ENCODE data around the gene HMHB1. TPM values are rescaled to one million over a fixed set of nuclear protein-coding genes. Genes with fewer than 3 reads are reported as not detected.
A peak's percentile ranks its signal among the peaks of the same experiment; 100 is the strongest.

The HMHB1 gene
- total RNA-seq, 1 experiment from 2014 or later, result not detected

- Mint-ChIP-seq H3K27me3 (ENCODE audit: insufficient read depth, unreplicated experiment) (no peaks in the 10 kb centered on the region), H3K9me3 (ENCODE audit: unreplicated experiment) (no peaks in the 10 kb centered on the region), H3K27ac (ENCODE audit: low read depth, unreplicated experiment) (no peak overlapping the region), H3K4me3 (ENCODE audit: unreplicated experiment) (no peak overlapping the region), H3K4me1 (ENCODE audit: insufficient read depth, unreplicated experiment) (no peaks in the 10 kb centered on the region), H3K36me3 (ENCODE audit: insufficient read depth, unreplicated experiment) (no peaks in the 10 kb centered on the region)
- no TSS peak for BruUV-seq (replicated peaks)
- POLR2A ChIA-PET, result no interaction called here
- no peak for TF ChIP-seq CTCF (IDR thresholded peaks at IDR 0.05; ENCODE audit: unreplicated experiment)
- no peak for DNase-seq (ENCODE audit: unreplicated experiment)
- intact Hi-C loops (cut with micrococcal nuclease), result no loop called here
- CTCF ChIA-PET, result no interaction called here
These were observed 31.0 kb downstream of the HMHB1 start for GRCh38 chr5:143842920-143843319.

- intact Hi-C loops (cut with micrococcal nuclease), result no loop called here
- POLR2A ChIA-PET, result no interaction called here
- H3K4me3 Mint-ChIP-seq (ENCODE audit: unreplicated experiment), result no peak overlapping the region
- no peak for TF ChIP-seq CTCF (IDR thresholded peaks at IDR 0.05; ENCODE audit: unreplicated experiment)
- no peaks in the 10 kb centered on the region for H3K4me1 Mint-ChIP-seq (ENCODE audit: insufficient read depth, unreplicated experiment)
- CTCF ChIA-PET, result no interaction called here
- H3K36me3 Mint-ChIP-seq (ENCODE audit: insufficient read depth, unreplicated experiment), result no peaks in the 10 kb centered on the region
- no peaks in the 10 kb centered on the region for H3K27me3 Mint-ChIP-seq (ENCODE audit: insufficient read depth, unreplicated experiment)
- no peak for DNase-seq (ENCODE audit: unreplicated experiment)
- BruUV-seq (replicated peaks), result no TSS peak
- no peak overlapping the region for H3K27ac Mint-ChIP-seq (ENCODE audit: low read depth, unreplicated experiment)
- no peaks in the 10 kb centered on the region for H3K9me3 Mint-ChIP-seq (ENCODE audit: unreplicated experiment)
These were observed 31.5 kb downstream of the HMHB1 start for GRCh38 chr5:143843461-143843860.

- POLR2A ChIA-PET, result interaction anchor here (0.6 to 2.7 kb wide), 4 partner anchors 11 to 320 kb away, joined by 3 to 12 read pairs (median 3); partner anchors contain the start of genes KCTD16 and YIPF5
These were observed 38.2 kb downstream of the HMHB1 start for GRCh38 chr5:143850050-143850683.

GRCh38 chr5:143851383-143851782, 39.4 kb downstream of the HMHB1 start:
- no TSS peak for BruUV-seq (replicated peaks)
- no peak overlapping the region for H3K4me3 Mint-ChIP-seq (ENCODE audit: unreplicated experiment)
- no peak for DNase-seq (ENCODE audit: unreplicated experiment)
- H3K27me3 Mint-ChIP-seq (ENCODE audit: insufficient read depth, unreplicated experiment), result no peaks in the 10 kb centered on the region
- peaks cover 9% of the 10 kb centered on the region for H3K9me3 Mint-ChIP-seq (ENCODE audit: unreplicated experiment)
- no peak for TF ChIP-seq CTCF (IDR thresholded peaks at IDR 0.05; ENCODE audit: unreplicated experiment)
- intact Hi-C loops (cut with micrococcal nuclease), result no loop called here
- peaks cover 5% of the 10 kb centered on the region for H3K4me1 Mint-ChIP-seq (ENCODE audit: insufficient read depth, unreplicated experiment)
- ChIA-PET CTCF (interaction anchor here (0.5 to 1.4 kb wide), 2 partner anchors 32 to 301 kb away, joined by 3 read pairs; no protein-coding TSS in a partner anchor), POLR2A (interaction anchor here (0.9 kb wide), 1 partner anchor 20 kb away, joined by 4 read pairs; no protein-coding TSS in a partner anchor)
- no peaks in the 10 kb centered on the region for H3K36me3 Mint-ChIP-seq (ENCODE audit: insufficient read depth, unreplicated experiment)
- H3K27ac Mint-ChIP-seq (ENCODE audit: low read depth, unreplicated experiment), result no peak overlapping the region

More at GRCh38 chr5:143850050-143850683, 38.2 kb downstream of the HMHB1 start:
- Mint-ChIP-seq H3K9me3 (ENCODE audit: unreplicated experiment) (peaks cover 9% of the 10 kb centered on the region), H3K27me3 (ENCODE audit: insufficient read depth, unreplicated experiment) (no peaks in the 10 kb centered on the region), H3K4me3 (ENCODE audit: unreplicated experiment) (no peak overlapping the region), H3K36me3 (ENCODE audit: insufficient read depth, unreplicated experiment) (no peaks in the 10 kb centered on the region), H3K27ac (ENCODE audit: low read depth, unreplicated experiment) (no peak overlapping the region), H3K4me1 (ENCODE audit: insufficient read depth, unreplicated experiment) (peaks cover 5% of the 10 kb centered on the region)
- peak; percentile 10 for DNase-seq (ENCODE audit: unreplicated experiment)
- TF ChIP-seq CTCF (IDR thresholded peaks at IDR 0.05; ENCODE audit: unreplicated experiment), result no peak
- no TSS peak for BruUV-seq (replicated peaks)
- intact Hi-C loops (cut with micrococcal nuclease), result no loop called here
- CTCF ChIA-PET, result interaction anchor here (0.6 to 0.7 kb wide), 2 partner anchors 336 to 484 kb away, joined by 3 read pairs; no protein-coding TSS in a partner anchor

Data from MCF 10A (cell line).